Memory B cell (primary cell): ENCODE results near the gene CEP95.
A peak's percentile ranks its signal among the peaks of the same experiment; 100 is the strongest.
"Not testable (repeated sequence)": the region's sequence is repeated elsewhere in the genome, so short reads cannot be mapped to it uniquely, and the experiment has no call there.

Source experiments
- ATAC-seq: fragments of 150-1000 bp; cut with Tn5 transposase; 2 replicates; pipeline ENCODE4 v1.10.0; 2021; ENCODE audit warnings: low read depth, mild to moderate bottlenecking, moderate library complexity
- DNase-seq, 2 donors: peaks; one replicate each; pipeline ENCODE4 v3.0.0; 2022; ENCODE audit warnings: low spot score in 2 of 2
- H3K27ac Mint-ChIP-seq: one replicate; pipeline ENCODE4 v1.8.0; 2022; ENCODE audit warnings: mild to moderate bottlenecking, moderate library complexity, mixed read lengths
- H3K27me3 Mint-ChIP-seq: one replicate; pipeline ENCODE4 v1.8.0; 2022; ENCODE audit warnings: mixed read lengths
- H3K36me3 Mint-ChIP-seq: one replicate; pipeline ENCODE4 v1.8.0; 2022; ENCODE audit warnings: mild to moderate bottlenecking, mixed read lengths
- H3K4me1 Mint-ChIP-seq: one replicate; pipeline ENCODE4 v1.8.0; 2022; ENCODE audit warnings: mixed read lengths
- H3K4me3 Mint-ChIP-seq: one replicate; pipeline ENCODE4 v1.8.0; 2022; ENCODE audit warnings: mild to moderate bottlenecking, moderate library complexity, mixed read lengths
- H3K9me3 Mint-ChIP-seq: one replicate; pipeline ENCODE4 v1.8.0; 2022; ENCODE audit warnings: mixed read lengths

Gene CEP95

DNA sequence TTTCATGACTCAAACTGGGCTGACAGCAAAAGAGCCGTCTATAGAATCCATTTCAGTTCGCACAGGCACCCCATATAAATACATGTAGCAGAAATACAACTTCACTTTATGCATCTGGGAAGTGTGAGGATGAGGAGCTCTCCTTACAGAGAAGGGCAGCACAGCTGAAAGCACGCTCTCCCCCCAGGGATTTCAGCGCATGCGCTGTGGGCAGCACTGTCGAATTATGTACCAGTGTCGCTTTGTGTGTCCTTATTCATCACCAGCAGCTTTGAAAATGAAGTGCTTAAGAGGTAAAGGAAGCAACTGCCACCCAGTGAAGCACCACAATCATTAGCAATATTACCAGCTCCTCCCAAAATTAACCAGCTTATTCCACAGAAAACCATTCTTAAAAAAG is 39.9 kb downstream of the CEP95 start:
- ATAC-seq (no peak), DNase-seq (no peak)
- no peaks in the 10 kb centered on the region for H3K27me3 Mint-ChIP-seq
- H3K27ac Mint-ChIP-seq, result no peak overlapping the region
- no peaks in the 10 kb centered on the region for H3K4me1 Mint-ChIP-seq
- H3K4me3 Mint-ChIP-seq, result no peak overlapping the region
- H3K36me3 Mint-ChIP-seq, result peaks cover 14% of the 10 kb centered on the region
- no peaks in the 10 kb centered on the region for H3K9me3 Mint-ChIP-seq

DNA sequence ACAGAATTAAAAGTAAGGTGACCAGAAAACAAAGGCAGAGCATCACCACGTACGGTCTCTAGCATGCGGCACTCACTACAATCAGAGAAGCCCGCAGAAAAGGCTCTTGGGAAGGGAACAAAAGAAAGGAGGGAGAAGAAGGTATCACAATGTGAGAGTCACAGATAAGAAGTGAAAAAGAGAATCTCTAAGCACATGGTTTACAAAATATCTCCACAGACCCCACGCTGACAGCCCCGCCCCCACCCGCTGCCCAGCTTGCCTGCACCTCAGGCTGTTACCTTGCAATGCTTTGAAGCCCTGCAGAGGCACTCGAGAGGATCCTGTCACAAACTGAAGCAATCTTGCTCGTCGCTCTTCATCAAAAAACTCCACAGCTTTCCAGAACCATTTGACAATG is 40.5 kb downstream of the CEP95 start:
- Mint-ChIP-seq H3K4me3 (no peak overlapping the region), H3K27me3 (no peaks in the 10 kb centered on the region), H3K9me3 (no peaks in the 10 kb centered on the region), H3K4me1 (no peaks in the 10 kb centered on the region), H3K36me3 (peaks cover 14% of the 10 kb centered on the region), H3K27ac (no peak overlapping the region)
- DNase-seq (no peak), ATAC-seq (no peak)

DNA sequence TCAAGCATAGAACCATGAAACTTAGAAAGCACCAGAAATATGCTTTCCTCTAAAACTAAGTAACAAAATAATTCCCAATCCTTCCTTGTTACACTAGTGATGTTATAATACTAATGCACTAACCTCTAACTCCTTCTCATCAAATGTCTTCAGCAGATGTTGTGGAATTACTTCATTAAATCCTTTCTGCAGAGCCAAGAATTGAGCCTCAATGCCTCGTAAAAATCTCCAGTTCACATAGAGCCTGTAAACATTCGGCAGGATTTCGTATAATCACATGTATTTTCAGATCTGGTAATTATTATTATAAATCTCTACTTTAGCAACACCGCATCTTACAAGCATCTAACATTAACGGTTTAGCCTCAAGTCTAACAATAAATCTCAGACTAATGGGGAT is 44.7 kb downstream of the CEP95 start:
- ATAC-seq, result no peak
- Mint-ChIP-seq H3K27ac (no peak overlapping the region), H3K36me3 (peaks cover 16% of the 10 kb centered on the region), H3K4me3 (no peak overlapping the region), H3K4me1 (no peaks in the 10 kb centered on the region), H3K9me3 (no peaks in the 10 kb centered on the region), H3K27me3 (no peaks in the 10 kb centered on the region)
- DNase-seq, result no peak

DNA sequence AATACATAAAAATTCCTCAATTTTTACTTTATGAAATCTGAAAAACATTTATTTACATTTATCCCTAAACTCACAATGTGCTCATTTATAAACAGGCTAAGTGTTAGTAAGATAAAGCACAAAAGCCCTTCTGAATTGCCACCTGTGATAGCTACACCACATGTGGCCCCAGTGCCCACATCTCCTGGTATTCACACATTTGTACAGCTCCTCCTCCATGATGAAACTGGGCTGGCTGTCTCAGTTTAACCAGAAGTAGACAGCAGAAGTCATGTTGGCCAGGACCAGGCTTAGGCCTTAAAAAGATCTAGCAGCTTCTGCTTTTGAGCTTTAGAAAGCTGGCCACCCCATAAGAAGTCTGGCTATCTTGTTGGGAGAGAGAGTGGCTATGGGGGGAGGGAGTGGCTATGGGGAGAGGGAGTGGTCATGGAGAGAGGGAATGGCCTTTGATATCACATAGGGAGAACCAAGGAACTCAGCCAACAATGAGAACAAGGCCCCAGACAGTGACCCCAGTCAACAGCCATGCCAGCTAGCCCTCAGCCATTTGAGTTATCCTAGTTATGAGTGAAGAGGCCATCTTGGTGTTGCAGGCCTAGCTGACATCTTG is 47.4 kb downstream of the CEP95 start:
- no peak for ATAC-seq

DNA sequence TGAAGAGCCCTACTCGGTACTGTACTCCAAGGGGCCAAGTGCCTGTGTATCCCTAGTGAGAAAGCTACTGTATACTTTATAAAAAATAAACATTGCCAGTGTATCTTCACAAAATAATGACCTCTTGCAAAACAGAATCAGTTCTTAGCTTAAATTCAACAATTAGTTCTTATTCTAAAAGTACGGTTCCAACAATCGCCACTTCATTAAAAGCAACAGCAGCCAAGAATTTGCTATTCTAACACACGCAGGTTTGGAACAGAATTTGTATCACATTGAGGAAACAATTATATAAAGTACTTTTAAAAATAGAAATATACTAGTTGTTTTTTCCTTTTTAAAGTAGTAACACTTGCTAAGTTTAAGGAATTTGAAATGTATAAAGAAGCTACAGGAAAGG is 48.5 kb downstream of the CEP95 start:
- no peak overlapping the region for H3K4me3 Mint-ChIP-seq
- no peak for ATAC-seq
- DNase-seq, result no peak
- H3K27me3 Mint-ChIP-seq, result no peaks in the 10 kb centered on the region
- no peaks in the 10 kb centered on the region for H3K4me1 Mint-ChIP-seq
- H3K27ac Mint-ChIP-seq, result no peak overlapping the region
- no peaks in the 10 kb centered on the region for H3K9me3 Mint-ChIP-seq
- peaks cover 10% of the 10 kb centered on the region for H3K36me3 Mint-ChIP-seq

More for the DNA sequence above, 47.4 kb downstream of the CEP95 start:
- Mint-ChIP-seq H3K9me3 (no peaks in the 10 kb centered on the region), H3K4me3 (no peak overlapping the region), H3K27me3 (no peaks in the 10 kb centered on the region), H3K36me3 (peaks cover 10% of the 10 kb centered on the region), H3K27ac (peak overlapping the region; percentile 61), H3K4me1 (no peaks in the 10 kb centered on the region)
- DNase-seq, result no peak

DNA sequence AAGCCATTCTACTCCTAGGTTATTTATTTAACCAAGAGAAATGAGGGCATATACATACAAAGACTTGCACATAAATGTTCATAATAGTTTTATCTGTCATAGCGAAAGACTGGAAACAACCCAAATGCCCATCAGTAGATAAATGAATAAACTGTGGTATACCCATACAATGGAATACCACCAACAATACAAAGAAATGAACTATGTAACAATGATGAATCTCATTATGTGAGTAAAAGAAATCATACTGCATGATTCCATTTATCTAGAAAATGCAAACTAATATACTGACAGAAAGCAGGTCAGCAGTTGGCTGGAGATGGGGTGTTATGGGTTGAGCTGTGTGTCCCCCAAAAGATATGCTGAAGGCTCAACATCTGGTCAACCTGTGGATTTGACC is 57.3 kb downstream of the CEP95 start:
- Mint-ChIP-seq H3K27ac (peak overlapping the region; percentile 29), H3K36me3 (peaks cover 14% of the 10 kb centered on the region), H3K27me3 (no peaks in the 10 kb centered on the region), H3K4me3 (no peak overlapping the region), H3K4me1 (no peaks in the 10 kb centered on the region), H3K9me3 (no peaks in the 10 kb centered on the region)
- ATAC-seq (no peak), DNase-seq (no peak)

DNA sequence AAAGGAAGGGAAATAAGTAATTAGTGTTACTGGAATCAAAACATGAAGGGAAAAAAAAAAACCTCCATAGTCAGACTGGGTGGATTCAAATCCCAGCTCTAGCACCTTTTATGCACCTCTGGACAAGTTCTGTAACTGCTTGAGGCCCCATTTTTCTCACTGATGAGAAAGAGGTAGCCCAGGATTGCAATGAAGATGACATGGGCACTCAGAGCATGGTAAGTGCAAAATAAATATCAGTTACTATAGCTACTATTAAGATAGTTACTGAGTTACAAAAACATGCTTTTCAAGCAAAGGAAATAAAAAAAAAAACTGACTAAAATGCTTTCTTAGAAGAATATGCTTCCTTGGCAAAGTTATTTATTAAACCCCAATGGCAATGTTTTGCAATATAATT is 58.8 kb downstream of the CEP95 start:
- DNase-seq (no peak), ATAC-seq (no peak)
- Mint-ChIP-seq H3K4me3 (no peak overlapping the region), H3K27ac (no peak overlapping the region), H3K4me1 (no peaks in the 10 kb centered on the region), H3K36me3 (peaks cover 16% of the 10 kb centered on the region), H3K9me3 (no peaks in the 10 kb centered on the region), H3K27me3 (no peaks in the 10 kb centered on the region)

DNA sequence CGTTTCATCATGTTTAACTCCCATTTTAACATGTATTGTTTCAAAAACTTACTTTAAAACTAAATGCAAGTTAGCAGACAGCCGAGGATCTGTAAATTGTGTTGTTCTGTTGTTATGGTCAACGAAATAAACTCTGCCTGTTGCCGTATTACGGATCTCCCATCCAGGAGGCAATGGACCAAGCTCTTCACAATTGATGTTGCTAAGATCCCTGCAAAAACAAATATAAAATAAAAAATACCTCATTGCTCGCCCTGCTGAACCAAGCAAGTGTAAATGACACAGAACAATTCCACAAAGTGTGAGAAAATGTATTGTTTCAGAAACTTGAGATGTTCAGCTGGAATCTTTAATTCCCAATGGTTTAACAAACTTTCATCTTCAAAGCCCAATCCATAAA is 65.0 kb downstream of the CEP95 start:
- ATAC-seq, result no peak
- peaks cover 9% of the 10 kb centered on the region for H3K36me3 Mint-ChIP-seq
- no peak overlapping the region for H3K4me3 Mint-ChIP-seq
- H3K9me3 Mint-ChIP-seq, result no peaks in the 10 kb centered on the region
- no peaks in the 10 kb centered on the region for H3K27me3 Mint-ChIP-seq
- no peak overlapping the region for H3K27ac Mint-ChIP-seq
- no peak for DNase-seq
- no peaks in the 10 kb centered on the region for H3K4me1 Mint-ChIP-seq

DNA sequence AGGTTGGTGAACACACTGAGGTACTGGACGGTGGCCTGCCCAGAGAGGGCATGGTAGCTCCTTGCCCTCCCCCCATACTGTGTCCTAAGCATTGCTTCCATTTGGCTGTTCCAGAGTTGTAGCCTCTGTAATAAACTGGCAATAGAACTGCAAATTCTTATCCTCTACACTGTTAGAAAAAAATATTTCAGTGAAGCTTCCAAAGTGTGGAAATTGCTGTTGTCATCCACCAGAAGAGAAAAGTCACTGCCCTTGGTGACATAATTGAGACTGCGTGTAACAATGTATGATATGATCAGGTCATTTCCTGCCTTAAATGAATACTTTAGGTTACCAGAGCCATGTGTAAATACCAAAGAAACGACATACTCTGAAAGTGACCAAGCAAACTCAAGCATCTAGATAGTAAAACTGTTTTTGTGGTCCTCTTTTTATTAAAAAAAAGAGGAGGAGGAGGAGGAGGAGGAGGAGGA is 65.9 kb downstream of the CEP95 start:
- Mint-ChIP-seq H3K4me1 (no peaks in the 10 kb centered on the region), H3K4me3 (no peak overlapping the region), H3K36me3 (peaks cover 13% of the 10 kb centered on the region), H3K27ac (no peak overlapping the region), H3K9me3 (no peaks in the 10 kb centered on the region), H3K27me3 (no peaks in the 10 kb centered on the region)
- ATAC-seq (no peak), DNase-seq (no peak)

DNA sequence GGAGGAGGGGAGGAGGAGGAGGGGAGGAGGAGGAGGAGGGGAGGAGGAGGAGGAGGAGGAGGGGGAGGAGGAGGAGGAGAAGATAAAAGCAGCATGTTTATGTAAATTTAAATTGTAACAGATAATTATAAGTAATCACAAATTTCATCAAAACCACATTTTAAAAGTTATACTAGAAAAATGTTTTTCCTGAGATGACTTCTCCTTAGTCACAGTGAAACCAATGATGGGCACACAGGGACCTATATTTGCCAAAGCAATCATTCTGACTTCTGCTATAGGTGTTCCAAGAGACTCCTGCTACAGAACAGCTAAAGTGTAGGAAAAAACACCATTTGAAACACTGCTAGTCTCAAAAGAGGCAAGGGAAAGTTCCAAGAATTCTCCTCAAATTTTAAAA is 66.4 kb downstream of the CEP95 start:
- Mint-ChIP-seq H3K27ac (no peak overlapping the region), H3K36me3 (peaks cover 16% of the 10 kb centered on the region), H3K4me3 (no peak overlapping the region), H3K4me1 (no peaks in the 10 kb centered on the region), H3K27me3 (no peaks in the 10 kb centered on the region), H3K9me3 (no peaks in the 10 kb centered on the region)
- DNase-seq (no peak), ATAC-seq (no peak)

DNA sequence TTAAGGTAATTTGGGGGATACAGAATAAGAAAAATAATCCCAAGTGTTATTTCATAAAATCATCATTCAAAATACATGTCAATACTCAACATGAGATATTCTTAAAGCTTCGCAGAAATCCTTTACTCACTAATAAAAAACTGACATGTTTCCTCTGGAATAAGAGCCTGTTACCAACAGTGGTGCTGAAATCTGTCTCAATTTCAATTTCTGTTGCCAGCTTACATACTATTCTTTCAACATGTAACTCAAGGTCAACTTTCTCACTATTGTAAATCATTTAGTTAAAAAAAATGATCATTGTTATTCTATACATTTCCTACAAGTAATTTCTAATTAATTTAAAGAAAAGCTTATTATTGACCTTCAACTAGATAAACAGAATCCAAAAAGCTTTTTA is 67.9 kb downstream of the CEP95 start:
- peaks cover 15% of the 10 kb centered on the region for H3K36me3 Mint-ChIP-seq
- H3K27me3 Mint-ChIP-seq, result no peaks in the 10 kb centered on the region
- H3K27ac Mint-ChIP-seq, result no peak overlapping the region
- ATAC-seq (no peak), DNase-seq (no peak)
- H3K4me3 Mint-ChIP-seq, result no peak overlapping the region
- H3K4me1 Mint-ChIP-seq, result no peaks in the 10 kb centered on the region
- no peaks in the 10 kb centered on the region for H3K9me3 Mint-ChIP-seq

DNA sequence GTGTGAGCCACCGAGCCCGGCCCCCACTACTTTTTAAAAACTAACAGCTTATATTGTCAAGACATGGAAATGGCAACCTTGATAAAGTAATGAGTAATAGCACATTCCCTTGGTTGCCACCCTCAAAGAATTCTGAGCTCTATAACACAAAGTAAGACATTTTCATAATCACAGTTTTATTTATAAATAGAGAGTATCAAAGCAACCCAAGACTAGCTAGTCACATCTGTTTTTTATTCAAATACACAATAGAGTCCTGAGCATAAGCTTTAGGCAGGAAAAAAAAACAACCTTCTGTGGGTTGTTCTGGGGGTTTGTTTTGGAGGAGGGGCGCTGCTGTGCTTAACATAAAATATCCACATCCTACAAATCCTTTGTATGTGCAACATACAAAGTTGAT is 68.7 kb downstream of the CEP95 start:
- no peaks in the 10 kb centered on the region for H3K9me3 Mint-ChIP-seq
- no peaks in the 10 kb centered on the region for H3K4me1 Mint-ChIP-seq
- no peak for DNase-seq
- no peak for ATAC-seq
- no peak overlapping the region for H3K4me3 Mint-ChIP-seq
- H3K27ac Mint-ChIP-seq, result no peak overlapping the region
- no peaks in the 10 kb centered on the region for H3K27me3 Mint-ChIP-seq
- H3K36me3 Mint-ChIP-seq, result peaks cover 12% of the 10 kb centered on the region

DNA sequence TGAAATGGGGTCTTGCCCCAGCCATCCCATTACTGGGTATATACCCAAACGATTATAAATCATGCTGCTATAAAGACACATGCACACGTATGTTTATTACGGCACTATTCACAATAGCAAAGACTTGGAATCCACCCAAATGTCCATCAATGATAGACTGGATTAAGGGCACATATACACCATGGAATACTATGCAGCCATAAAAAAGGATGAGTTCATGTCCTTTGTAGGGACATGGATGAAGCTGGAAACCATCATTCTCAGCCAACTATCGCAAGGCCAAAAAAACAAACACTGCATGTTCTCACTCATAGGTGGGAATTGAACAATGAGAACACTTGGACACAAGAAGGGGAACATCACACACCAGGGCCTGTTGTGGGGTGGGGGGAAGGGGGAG is 70.2 kb downstream of the CEP95 start:
- not testable (repeated sequence) for DNase-seq, H3K9me3 Mint-ChIP-seq, H3K27ac Mint-ChIP-seq

DNA sequence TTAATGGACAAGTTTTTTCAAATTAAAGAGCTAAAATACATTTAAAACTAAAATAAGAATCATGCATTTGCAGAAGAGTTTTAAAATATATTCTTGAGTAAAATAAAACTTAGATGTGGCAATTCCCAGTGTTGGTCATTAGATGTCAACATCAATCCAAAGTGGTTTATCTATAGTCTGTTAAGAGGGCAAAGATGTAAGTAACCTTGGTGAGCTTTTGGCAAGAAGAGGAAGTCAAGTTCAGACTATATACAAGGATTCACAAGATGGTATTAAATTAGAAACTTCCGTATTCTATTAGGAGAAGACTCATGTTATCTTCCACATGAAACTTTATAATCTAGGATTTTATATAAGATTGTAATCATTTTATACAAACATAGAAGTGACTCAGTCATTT is 73.1 kb downstream of the CEP95 start:
- Mint-ChIP-seq H3K36me3 (peaks cover 22% of the 10 kb centered on the region), H3K4me1 (peaks cover 2% of the 10 kb centered on the region), H3K4me3 (no peak overlapping the region), H3K27me3 (no peaks in the 10 kb centered on the region), H3K9me3 (no peaks in the 10 kb centered on the region), H3K27ac (no peak overlapping the region)
- ATAC-seq, result no peak
- DNase-seq, result no peak

More for the DNA sequence above, 70.2 kb downstream of the CEP95 start:
- not testable (repeated sequence) for H3K4me3 Mint-ChIP-seq, H3K27me3 Mint-ChIP-seq, H3K4me1 Mint-ChIP-seq, ATAC-seq
- peaks cover 20% of the 10 kb centered on the region for H3K36me3 Mint-ChIP-seq
